ENCODE results near the gene LLPH. TPM values are rescaled to one million over a fixed set of nuclear protein-coding genes. Genes with fewer than 3 reads are reported as not detected.

LLPH gene
- polyA plus RNA-seq, 1 donor from 2014 or later, result 33.2 TPM

DNA sequence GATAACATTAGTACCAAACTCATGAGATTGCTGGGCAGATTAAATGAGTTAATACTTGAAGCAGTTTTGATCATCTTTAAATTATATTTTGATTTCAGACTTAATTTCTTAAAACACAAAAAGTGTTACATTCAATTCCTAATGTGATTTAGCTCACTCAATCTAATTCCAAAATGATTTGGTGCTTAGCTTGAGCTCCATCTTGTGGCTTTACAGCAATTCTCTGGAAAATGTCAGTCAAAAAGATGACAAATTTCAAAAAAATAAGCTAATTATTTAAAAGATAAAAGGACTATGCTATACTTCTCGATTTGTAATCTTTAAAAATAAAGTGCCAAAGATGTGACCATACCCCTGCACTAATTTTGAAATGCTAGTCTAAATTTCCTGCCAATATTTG lies 10.1 kb downstream of the LLPH start:
- Mint-ChIP-seq H3K4me1 (peaks cover 4 to 10% (median 5%) of the 10 kb centered on the region in 3 donors), H3K36me3 (peaks cover 2% of the 10 kb centered on the region), H3K27me3 (no peaks in the 10 kb centered on the region), H3K27ac (no peak overlapping the region), H3K4me3 (no peak overlapping the region), H3K9me3 (no peaks in the 10 kb centered on the region)

- Mint-ChIP-seq H3K4me1 (peaks cover 0 to 4% (median 2%) of the 10 kb centered on the region in 3 donors), H3K4me3 (no peak overlapping the region), H3K27me3 (no peaks in the 10 kb centered on the region), H3K27ac (no peak overlapping the region), H3K36me3 (peaks cover 2% of the 10 kb centered on the region), H3K9me3 (no peaks in the 10 kb centered on the region)
These were observed 10.7 kb downstream of the LLPH start for GRCh38 chr12:66119870-66120241.

DNA sequence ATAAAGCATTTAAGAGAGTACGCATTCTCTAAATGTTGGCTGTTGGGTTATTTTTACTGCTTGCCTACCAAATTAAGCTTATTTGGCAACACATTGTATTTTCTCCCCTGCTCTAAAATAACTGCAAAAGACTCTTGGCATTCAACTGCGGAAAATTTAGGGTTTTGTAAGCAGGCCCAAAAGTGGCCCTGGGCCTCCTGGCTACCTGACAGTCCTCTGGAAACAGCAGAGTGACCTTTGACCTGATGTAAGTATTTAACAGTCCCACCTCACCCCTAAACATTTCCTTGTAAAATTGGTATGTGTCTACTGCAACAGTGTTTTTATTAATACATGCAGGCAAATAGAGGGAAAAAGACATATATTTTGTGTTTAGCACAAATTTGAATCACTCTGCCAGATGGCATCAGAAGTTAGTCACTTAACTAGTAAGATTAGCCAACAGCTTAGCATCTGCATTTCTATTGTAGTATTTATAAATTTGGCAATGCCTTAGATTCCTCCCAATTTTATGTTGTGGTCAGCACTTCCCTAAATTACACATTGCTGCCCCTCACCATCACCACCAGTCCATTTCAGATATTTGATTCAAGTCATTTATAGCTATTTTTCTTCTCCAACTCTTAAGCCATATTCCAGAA lies 11.2 kb downstream of the LLPH start:
- Mint-ChIP-seq H3K4me3 (no peak overlapping the region), H3K4me1 (peaks cover 0 to 2% (median 0%) of the 10 kb centered on the region in 3 donors), H3K27ac (no peak overlapping the region), H3K36me3 (peaks cover 2% of the 10 kb centered on the region), H3K9me3 (no peaks in the 10 kb centered on the region), H3K27me3 (no peaks in the 10 kb centered on the region)

DNA sequence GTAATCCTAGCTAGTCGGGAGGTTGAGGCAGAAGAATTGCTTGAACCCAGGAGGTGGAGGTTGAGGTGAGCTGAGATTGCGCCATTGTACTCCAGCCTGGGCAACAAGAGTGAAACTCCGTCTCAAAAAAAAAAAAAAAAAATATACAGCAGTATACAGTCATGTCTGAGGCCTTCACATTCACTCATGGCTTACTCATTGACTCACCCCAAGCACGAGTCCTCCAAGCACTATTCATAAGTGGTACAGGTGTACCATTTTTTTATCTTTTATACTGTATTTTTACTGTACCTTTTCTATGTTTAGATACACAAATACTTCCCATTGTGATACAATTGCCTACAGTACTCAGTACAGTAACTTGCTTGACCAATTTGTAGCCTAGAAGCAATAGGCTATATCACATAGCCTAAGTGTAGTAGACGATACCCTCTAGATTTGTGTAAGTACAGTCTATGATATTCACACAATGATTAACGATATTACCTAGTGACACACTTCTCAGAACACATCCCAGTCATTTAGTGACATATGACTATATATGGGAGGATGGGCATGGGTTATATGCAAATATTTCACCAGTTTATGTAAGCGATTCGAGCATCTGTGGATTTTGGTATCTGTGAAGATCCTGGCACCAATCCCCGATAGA lies 12.2 kb downstream of the LLPH start:
- H3K27ac Mint-ChIP-seq, result no peak overlapping the region
- H3K27me3 Mint-ChIP-seq, result no peaks in the 10 kb centered on the region
- no peak overlapping the region for H3K4me3 Mint-ChIP-seq
- H3K9me3 Mint-ChIP-seq, result no peaks in the 10 kb centered on the region
- H3K4me1 Mint-ChIP-seq, result peaks cover 0 to 2% (median 0%) of the 10 kb centered on the region in 3 donors
- peaks cover 2% of the 10 kb centered on the region for H3K36me3 Mint-ChIP-seq

- Mint-ChIP-seq H3K36me3 (no peaks in the 10 kb centered on the region), H3K27ac (no peak overlapping the region), H3K4me3 (no peak overlapping the region), H3K27me3 (no peaks in the 10 kb centered on the region), H3K9me3 (no peaks in the 10 kb centered on the region), H3K4me1 (peaks cover 0 to 2% (median 0%) of the 10 kb centered on the region in 3 donors)
These were observed 13.3 kb downstream of the LLPH start for GRCh38 chr12:66117242-66117641.

DNA sequence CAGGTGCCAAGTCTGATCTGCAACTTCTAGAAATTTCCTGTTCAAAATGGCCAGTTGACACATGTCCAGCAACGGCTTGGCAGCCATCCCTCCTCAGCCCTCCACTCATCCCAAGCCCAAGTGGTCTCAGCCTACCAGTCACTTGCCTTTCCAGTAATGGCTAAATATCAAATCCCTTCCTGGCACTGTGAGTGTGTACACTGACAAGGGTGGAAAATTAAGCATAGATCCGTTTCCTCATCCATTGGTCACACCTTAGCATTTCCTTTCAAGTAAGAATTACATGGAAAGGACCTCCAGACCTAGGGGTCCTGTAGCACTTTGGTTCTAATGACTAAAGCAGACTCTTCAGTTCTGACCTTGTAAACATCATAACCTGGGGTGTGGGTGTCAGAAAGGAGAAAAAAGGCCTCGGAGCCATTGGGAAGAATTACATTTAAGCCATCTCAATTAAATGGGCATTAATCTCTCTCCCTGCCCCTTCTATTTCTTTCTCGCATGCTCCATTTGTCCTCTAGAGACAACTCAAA lies 15.4 kb downstream of the LLPH start:
- Mint-ChIP-seq H3K36me3 (no peaks in the 10 kb centered on the region), H3K4me1 (peaks cover 0 to 2% (median 0%) of the 10 kb centered on the region in 3 donors), H3K4me3 (no peak overlapping the region), H3K27ac (no peak overlapping the region), H3K9me3 (no peaks in the 10 kb centered on the region), H3K27me3 (no peaks in the 10 kb centered on the region)

- H3K4me3 Mint-ChIP-seq, result no peak overlapping the region
- H3K36me3 Mint-ChIP-seq, result no peaks in the 10 kb centered on the region
- H3K27ac Mint-ChIP-seq, result peak overlapping the region in 1 of 3 donors; percentile 36
- H3K4me1 Mint-ChIP-seq, result no peaks in the 10 kb centered on the region
- H3K27me3 Mint-ChIP-seq, result no peaks in the 10 kb centered on the region
- no peaks in the 10 kb centered on the region for H3K9me3 Mint-ChIP-seq
These were observed 17.1 kb downstream of the LLPH start for GRCh38 chr12:66113471-66113870.

- Mint-ChIP-seq H3K27me3 (no peaks in the 10 kb centered on the region), H3K4me3 (no peak overlapping the region), H3K36me3 (no peaks in the 10 kb centered on the region), H3K27ac (no peak overlapping the region), H3K9me3 (no peaks in the 10 kb centered on the region), H3K4me1 (peaks cover 2 to 4% (median 4%) of the 10 kb centered on the region in 3 donors)
These were observed 18.9 kb downstream of the LLPH start for GRCh38 chr12:66111605-66112004.

DNA sequence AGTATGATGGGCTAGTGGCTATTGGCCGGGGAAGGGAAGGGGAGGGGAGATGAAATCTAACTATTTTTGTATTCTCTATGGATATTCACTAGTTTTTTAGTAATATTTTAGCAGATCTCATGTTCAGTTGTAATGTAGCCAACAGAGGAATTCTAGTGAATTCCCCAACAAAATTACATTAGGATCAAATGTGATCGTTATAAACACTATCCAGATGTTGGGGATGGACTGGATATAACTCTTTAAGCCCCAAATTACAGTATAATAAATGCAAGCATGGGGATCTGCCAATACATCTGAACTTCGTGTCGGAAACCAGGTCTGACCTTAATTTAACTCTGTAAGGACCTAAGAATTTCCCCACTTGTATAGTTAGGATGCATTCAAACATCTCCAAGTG lies 21.5 kb downstream of the LLPH start:
- no peak overlapping the region for H3K27ac Mint-ChIP-seq
- no peaks in the 10 kb centered on the region for H3K9me3 Mint-ChIP-seq
- peaks cover 2 to 4% (median 4%) of the 10 kb centered on the region in 3 donors for H3K4me1 Mint-ChIP-seq
- H3K4me3 Mint-ChIP-seq, result no peak overlapping the region
- peaks cover 5% of the 10 kb centered on the region for H3K27me3 Mint-ChIP-seq
- no peaks in the 10 kb centered on the region for H3K36me3 Mint-ChIP-seq

DNA sequence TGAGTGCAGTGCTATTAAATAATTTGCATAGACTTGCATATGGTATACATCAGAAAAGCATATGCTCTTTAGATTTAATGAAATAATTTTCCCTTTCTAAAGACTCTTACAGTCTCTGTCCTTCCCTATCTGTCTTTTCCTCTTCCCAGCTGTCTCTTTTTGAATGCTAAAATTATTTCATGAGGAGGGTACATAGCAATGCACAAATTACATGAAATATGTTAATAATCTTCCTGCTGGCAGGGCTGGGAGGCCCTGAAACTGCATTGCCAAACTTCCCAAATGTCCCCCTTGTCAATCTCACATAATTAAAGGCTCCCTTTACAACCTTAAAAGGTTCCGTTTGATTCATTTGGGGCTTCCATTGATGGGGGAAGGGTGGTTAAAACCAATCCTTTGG lies 22.2 kb downstream of the LLPH start:
- Mint-ChIP-seq H3K9me3 (no peaks in the 10 kb centered on the region), H3K36me3 (no peaks in the 10 kb centered on the region), H3K4me3 (no peak overlapping the region), H3K4me1 (peaks cover 2 to 4% (median 4%) of the 10 kb centered on the region in 3 donors), H3K27me3 (peaks cover 5% of the 10 kb centered on the region), H3K27ac (no peak overlapping the region)

- H3K4me1 Mint-ChIP-seq, result peaks cover 2 to 4% (median 4%) of the 10 kb centered on the region in 3 donors
- no peaks in the 10 kb centered on the region for H3K36me3 Mint-ChIP-seq
- peaks cover 5% of the 10 kb centered on the region for H3K27me3 Mint-ChIP-seq
- H3K27ac Mint-ChIP-seq, result no peak overlapping the region
- H3K9me3 Mint-ChIP-seq, result no peaks in the 10 kb centered on the region
- H3K4me3 Mint-ChIP-seq, result no peak overlapping the region
These were observed 23.1 kb downstream of the LLPH start for GRCh38 chr12:66107451-66107915.

DNA sequence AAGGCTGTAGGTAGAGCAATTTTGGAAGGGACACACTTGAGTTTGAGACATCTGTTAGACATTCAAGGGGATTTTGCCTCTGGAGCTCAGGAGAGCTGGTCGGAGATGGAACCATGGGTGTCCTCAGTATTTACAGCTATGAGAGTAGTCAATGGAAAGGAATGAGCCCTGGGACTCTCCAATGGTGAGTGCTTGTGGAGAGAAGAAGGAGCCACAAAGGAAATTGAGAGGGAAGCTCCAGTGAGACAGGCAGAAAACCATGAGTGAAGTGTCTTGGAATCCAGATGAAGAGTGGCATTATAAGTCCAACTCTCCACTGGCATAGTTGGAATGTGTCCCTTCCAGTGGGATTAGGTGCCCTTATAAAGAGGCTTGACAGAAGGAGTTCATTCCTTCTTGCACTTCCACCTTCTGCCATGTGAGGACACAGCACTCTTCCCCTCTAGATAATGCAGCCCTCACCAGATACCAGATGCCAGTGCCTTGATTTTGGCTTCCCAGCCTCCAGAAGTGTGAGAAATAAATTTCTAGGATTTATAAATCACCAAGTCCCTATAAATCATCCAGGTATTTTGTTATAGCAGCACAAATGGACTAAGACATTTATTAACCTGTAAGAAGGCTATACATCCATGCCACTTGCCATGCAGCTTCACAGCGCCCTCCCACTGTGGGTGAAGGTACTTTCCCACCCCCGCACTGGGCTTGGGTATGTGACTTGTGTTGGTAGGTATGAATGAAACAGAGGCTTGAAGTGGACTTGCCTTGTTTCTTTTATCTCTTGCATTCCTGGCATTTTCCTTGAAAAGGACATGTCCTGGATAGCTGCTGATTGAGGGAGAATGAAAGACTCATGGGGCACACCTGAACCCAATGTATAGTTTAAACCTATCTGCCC lies 27.3 kb downstream of the LLPH start:
- Mint-ChIP-seq H3K4me3 (no peak overlapping the region), H3K27ac (no peak overlapping the region), H3K4me1 (peaks cover 2 to 4% (median 4%) of the 10 kb centered on the region in 3 donors), H3K9me3 (peaks cover 0 to 4% (median 1%) of the 10 kb centered on the region in 3 donors), H3K27me3 (peaks cover 16% of the 10 kb centered on the region), H3K36me3 (no peaks in the 10 kb centered on the region)

GRCh38 chr12:66092559-66093269 lies 37.8 kb downstream of the LLPH start:
- H3K27ac Mint-ChIP-seq, result no peak overlapping the region
- H3K4me1 Mint-ChIP-seq, result peaks cover 4 to 5% (median 4%) of the 10 kb centered on the region in 3 donors
- H3K36me3 Mint-ChIP-seq, result peaks cover 1% of the 10 kb centered on the region
- H3K9me3 Mint-ChIP-seq, result peaks cover 0 to 3% (median 0%) of the 10 kb centered on the region in 3 donors
- H3K4me3 Mint-ChIP-seq, result no peak overlapping the region
- peaks cover 7% of the 10 kb centered on the region for H3K27me3 Mint-ChIP-seq

GRCh38 chr12:66090157-66090556 lies 40.4 kb downstream of the LLPH start:
- H3K9me3 Mint-ChIP-seq, result no peaks in the 10 kb centered on the region
- H3K36me3 Mint-ChIP-seq, result peaks cover 1% of the 10 kb centered on the region
- no peak overlapping the region for H3K27ac Mint-ChIP-seq
- H3K4me1 Mint-ChIP-seq, result peaks cover 4 to 5% (median 4%) of the 10 kb centered on the region in 3 donors
- H3K4me3 Mint-ChIP-seq, result no peak overlapping the region
- H3K27me3 Mint-ChIP-seq, result peaks cover 3% of the 10 kb centered on the region

All from IgD-negative memory B cell (primary cell).